Central memory CD8-positive, alpha-beta T cell (primary cell): Measurements from ENCODE around the gene ZNF837.
A peak's percentile ranks its signal among the peaks of the same experiment; 100 is the strongest.

Source experiments
- ATAC-seq: fragments of 150-1000 bp; cut with Tn5 transposase; replicated peaks from 2 replicates; pipeline ENCODE4 v1.10.0; 2022; ENCODE audit warnings: mild to moderate bottlenecking, moderate FRiP score, moderate number of reproducible peaks; ENCODE audit not compliant: poor library complexity, severe bottlenecking; ENCODE audit errors: extremely low read depth
- DNase-seq, 2 donors: peaks; one replicate each; pipeline ENCODE4 v3.0.0; 2021; ENCODE audit warnings: low spot score in 2 of 2
- H3K27ac Mint-ChIP-seq: one replicate; pipeline ENCODE4 v1.8.0; 2022; ENCODE audit warnings: low read depth, mild to moderate bottlenecking, moderate library complexity, mixed read lengths
- H3K27me3 Mint-ChIP-seq: one replicate; pipeline ENCODE4 v1.8.0; 2022; ENCODE audit warnings: mixed read lengths
- H3K36me3 Mint-ChIP-seq: one replicate; pipeline ENCODE4 v1.8.0; 2022; ENCODE audit warnings: mild to moderate bottlenecking, moderate library complexity, mixed read lengths; ENCODE audit not compliant: insufficient read depth
- H3K4me1 Mint-ChIP-seq: one replicate; pipeline ENCODE4 v1.8.0; 2022; ENCODE audit warnings: mixed read lengths
- H3K4me3 Mint-ChIP-seq: one replicate; pipeline ENCODE4 v1.8.0; 2022; ENCODE audit warnings: mild to moderate bottlenecking, moderate library complexity, mixed read lengths
- H3K9me3 Mint-ChIP-seq: one replicate; pipeline ENCODE4 v1.8.0; 2022; ENCODE audit warnings: mixed read lengths

ZNF837 gene

DNA sequence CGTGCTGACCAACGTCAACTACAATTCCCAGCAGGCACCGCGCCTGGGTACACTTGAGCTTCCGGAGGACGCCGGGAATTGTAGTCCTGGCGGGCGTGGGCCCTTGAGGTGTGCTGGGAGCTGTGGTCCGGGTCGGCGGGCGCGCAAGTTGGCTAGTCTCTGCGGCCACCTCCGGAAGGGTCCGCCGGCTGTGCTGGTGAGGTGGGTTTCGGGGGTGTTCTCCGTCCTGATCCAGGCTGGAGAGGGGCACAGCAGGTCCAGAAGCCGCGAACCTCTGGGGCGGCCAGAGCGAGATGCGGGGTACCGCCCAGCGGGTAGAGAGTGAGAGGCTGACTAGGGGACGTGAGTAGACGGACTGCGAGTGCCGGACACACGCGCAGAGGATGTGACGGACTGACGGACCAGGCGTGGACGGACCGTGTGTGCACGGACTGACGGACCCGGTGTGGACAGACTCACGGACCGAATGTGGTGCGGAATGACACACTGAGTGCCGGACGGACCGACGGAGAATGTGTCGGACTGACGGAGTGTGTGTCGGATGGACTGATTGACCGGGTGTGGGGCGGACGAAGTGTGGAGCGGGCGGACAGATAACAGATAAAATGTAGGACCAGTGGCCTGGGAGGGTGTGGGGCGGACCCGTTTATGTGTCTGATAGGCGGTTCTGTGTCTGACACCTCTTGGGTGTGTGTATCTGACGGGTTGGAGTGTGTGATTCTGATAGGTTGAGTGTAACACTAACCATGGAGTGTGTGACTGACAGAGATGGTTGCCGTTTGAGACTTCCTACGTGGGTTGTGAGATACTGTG is 53.7 kb downstream of the ZNF837 start, which contains the start of gene ZSCAN22:
Gene ZSCAN22, plus strand, starts transcription at position 81 of the 813 bp plus-strand sequence. CDS start 7,809 bp downstream, outside the sequence.
- no peaks in the 10 kb centered on the region for H3K36me3 Mint-ChIP-seq
- DNase-seq (peak; percentile 82 to 83), ATAC-seq (peak; percentile 84)
- no peak within 1 kb of the TSS for H3K4me3 Mint-ChIP-seq
- H3K27ac Mint-ChIP-seq, result no peak within 1 kb of the TSS
- H3K4me1 Mint-ChIP-seq, result peaks cover 7% of the 10 kb centered on the region
- no peaks in the 10 kb centered on the region for H3K27me3 Mint-ChIP-seq
- H3K9me3 Mint-ChIP-seq, result no peaks in the 10 kb centered on the region

DNA sequence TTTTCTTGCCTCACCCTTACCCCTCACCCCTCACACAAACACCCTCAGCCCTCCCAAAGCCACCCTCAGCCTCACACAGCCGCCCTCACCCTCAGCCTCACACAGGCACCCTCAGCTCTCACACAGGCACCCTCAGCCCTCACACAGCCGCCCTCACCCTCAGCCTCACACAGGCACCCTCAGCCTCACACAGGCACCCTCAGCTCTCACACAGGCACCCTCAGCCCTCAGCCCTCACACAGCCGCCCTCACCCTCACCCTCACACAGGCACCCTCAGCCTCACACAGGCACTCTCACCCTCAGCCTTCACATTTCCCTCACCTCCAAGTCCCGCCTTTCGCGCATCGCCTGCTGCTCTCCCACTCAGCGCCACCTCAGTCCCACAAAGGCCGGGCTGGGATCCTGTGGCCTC is 54.3 kb downstream of the ZNF837 start:
- ATAC-seq (peak; percentile 57), DNase-seq (no peak)
- Mint-ChIP-seq H3K27me3 (no peaks in the 10 kb centered on the region), H3K4me1 (peaks cover 7% of the 10 kb centered on the region), H3K27ac (no peak overlapping the region), H3K36me3 (no peaks in the 10 kb centered on the region), H3K4me3 (no peak overlapping the region), H3K9me3 (no peaks in the 10 kb centered on the region)

DNA sequence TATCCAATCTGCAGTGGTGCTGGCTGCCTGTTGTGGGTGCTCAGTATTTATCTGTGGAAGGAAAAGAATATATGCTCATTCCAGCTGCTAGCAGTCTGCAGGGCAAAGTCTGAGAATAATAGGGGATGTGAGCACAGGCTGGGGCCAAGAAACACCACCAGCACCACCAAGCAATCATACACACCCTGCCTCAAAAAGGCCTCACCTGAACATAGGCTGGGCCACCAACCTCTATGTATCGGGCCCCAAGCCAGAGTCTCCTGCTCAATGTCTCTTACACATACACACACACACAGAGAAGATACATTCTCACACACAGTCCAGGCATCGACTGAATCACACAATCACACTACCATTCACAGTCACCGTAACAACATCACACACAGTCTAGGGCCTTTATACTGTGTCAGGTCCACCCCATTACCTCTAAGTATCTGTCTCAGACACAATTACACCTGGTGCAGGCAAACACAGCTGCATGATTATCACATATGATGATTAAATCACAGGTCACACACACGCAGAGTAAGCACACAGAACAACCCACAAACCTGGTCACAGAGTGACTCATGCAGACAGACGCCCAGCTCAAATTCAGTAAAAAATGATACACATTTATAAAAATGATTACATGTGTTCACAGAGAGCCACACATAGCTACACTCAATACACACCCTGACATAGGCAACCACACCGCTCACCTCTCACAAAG is 55.4 kb downstream of the ZNF837 start:
- no peaks in the 10 kb centered on the region for H3K36me3 Mint-ChIP-seq
- ATAC-seq, result no peak
- no peaks in the 10 kb centered on the region for H3K27me3 Mint-ChIP-seq
- H3K4me3 Mint-ChIP-seq, result no peak overlapping the region
- no peak for DNase-seq
- no peaks in the 10 kb centered on the region for H3K9me3 Mint-ChIP-seq
- H3K4me1 Mint-ChIP-seq, result peaks cover 7% of the 10 kb centered on the region
- H3K27ac Mint-ChIP-seq, result no peak overlapping the region

DNA sequence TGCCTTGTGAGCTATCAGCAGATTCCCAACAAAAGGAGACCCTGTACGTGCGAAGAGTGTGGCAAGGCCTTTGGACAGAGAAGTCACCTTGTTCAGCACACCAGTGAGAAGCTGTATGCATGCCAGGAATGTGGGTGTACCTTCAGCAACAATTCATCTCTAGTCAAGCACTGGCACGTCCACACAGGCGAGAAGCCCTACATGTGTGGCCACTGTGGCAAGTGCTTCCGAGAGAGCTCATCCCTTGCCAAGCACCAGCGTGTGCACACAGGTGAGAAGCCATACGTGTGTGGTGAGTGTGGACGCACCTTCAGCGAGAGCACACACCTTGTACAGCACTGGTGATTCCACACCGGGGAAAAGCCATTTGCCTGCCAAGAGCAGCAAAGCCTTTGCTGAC is 61.6 kb downstream of the ZNF837 start:
- Mint-ChIP-seq H3K36me3 (peaks cover 16% of the 10 kb centered on the region), H3K27ac (no peak overlapping the region), H3K27me3 (no peaks in the 10 kb centered on the region), H3K9me3 (no peaks in the 10 kb centered on the region), H3K4me1 (no peaks in the 10 kb centered on the region), H3K4me3 (no peak overlapping the region)
- DNase-seq (no peak), ATAC-seq (no peak)

- Mint-ChIP-seq H3K4me1 (no peaks in the 10 kb centered on the region), H3K36me3 (peaks cover 22% of the 10 kb centered on the region), H3K27me3 (no peaks in the 10 kb centered on the region), H3K27ac (no peak overlapping the region), H3K4me3 (no peak overlapping the region), H3K9me3 (no peaks in the 10 kb centered on the region)
- ATAC-seq, result no peak
- no peak for DNase-seq
These were observed 62.5 kb downstream of the ZNF837 start for GRCh38 chr19:58318297-58318696.
